Aorta (tissue), 5 donors: Measurements from ENCODE around the gene VPS13D. TPM values are rescaled to one million over a fixed set of nuclear protein-coding genes. Genes with fewer than 3 reads are reported as not detected.
A peak's percentile ranks its signal among the peaks of the same experiment; 100 is the strongest.

Experiments used
- ATAC-seq: fragments of 200-7000 bp; cut with Tn5 transposase; one replicate; pipeline ENCODE4 v1.9.1; 2022; ENCODE audit warnings: moderate library complexity; ENCODE audit not compliant: low FRiP score
- DNase-seq, 2 donors: peaks; one replicate each; pipeline ENCODE4 v3.0.0-alpha.2; 2020
- H3K27ac ChIP-seq, 2 donors: one replicate each; pipeline ENCODE4 v1.5.1; 2013; ENCODE audit warnings: low read length in 2 of 2, mild to moderate bottlenecking in 2 of 2, moderate library complexity in 2 of 2, control low read depth in 1 of 2, inconsistent platforms in 1 of 2, low read depth in 1 of 2
- H3K27me3 ChIP-seq, 2 donors: one replicate each; pipeline ENCODE4 v1.6.1; 2013; ENCODE audit warnings: control low read depth in 1 of 2, low read length in 1 of 2, mild to moderate bottlenecking in 1 of 2, moderate library complexity in 1 of 2; ENCODE audit not compliant: insufficient read depth in 2 of 2, control insufficient read depth in 1 of 2
- H3K36me3 ChIP-seq, 2 donors: one replicate each; pipeline ENCODE4 v1.6.1; 2013; ENCODE audit warnings: control low read depth in 1 of 2, low read length in 1 of 2, mild to moderate bottlenecking in 1 of 2; ENCODE audit not compliant: insufficient read depth in 2 of 2, control insufficient read depth in 1 of 2
- H3K4me1 ChIP-seq, 2 donors: one replicate each; pipeline ENCODE4 v1.6.1; 2013; ENCODE audit warnings: low read length in 2 of 2, control low read depth in 1 of 2, mild to moderate bottlenecking in 1 of 2, moderate library complexity in 1 of 2; ENCODE audit not compliant: insufficient read depth in 2 of 2, control insufficient read depth in 1 of 2
- H3K4me3 ChIP-seq, 2 donors: one replicate each; pipeline ENCODE4 v1.5.1; 2013; ENCODE audit warnings: low read length in 2 of 2, control low read depth in 1 of 2, mild to moderate bottlenecking in 1 of 2
- H3K9me3 ChIP-seq: one replicate; pipeline ENCODE4 v1.6.1; 2013; ENCODE audit warnings: mild to moderate bottlenecking, low read length; ENCODE audit not compliant: control insufficient read depth
- WGBS, 2 donors: extraction: QIAGEN DNeasy Blood & Tissue Kit; methylation state at CpG; one replicate each; pipeline ENCODE4 v1.1.7; 2013; 5-methylcytosine and 5-hydroxymethylcytosine counted together
- intact Hi-C, 2 donors: fragments of 100-400 bp; cut with DNase I; formaldehyde crosslinking; loops; one replicate each; pipeline versions ENCODE4 v1.14.2 to v1.15.0; 2022
- polyA plus RNA-seq, 2 donors: library from polyadenylated mRNA; stranded (reverse); fragments of 200-250 nt; gene quantifications; one replicate each; pipeline ENCODE4 v1.2.3, GENCODE V29; 2013
- total RNA-seq, 2 donors: library from RNA; stranded (reverse); fragmentation: NEBNext Ultra II Directional; extraction: Animal tissue kit (Norgen Biotek cat#: 25700); gene quantifications; one replicate each; pipeline ENCODE4 v1.2.1, GENCODE V29; 2021
- donor health status: healthy with polysubstance abuse.
- donor health status: Bipolar disorder and iron deficiency.
- donor health status: DM: no; HTN: no; CAD: no.
- donor health status: DM: no; HTN: no; CAD: no.
- donor health status: DM: yes; HTN: yes; CAD: no.

The VPS13D gene
- total and polyA plus RNA-seq, 4 donors = 15.8 to 134 (median 58.9) TPM

- intact Hi-C loops = loop anchor here in 1 of 2 donors (10.0 kb wide), 1 partner anchor 46 kb away; no protein-coding TSS in a partner anchor
These were observed 318.6 kb downstream of the VPS13D start for GRCh38 chr1:12548279-12548972.

DNA sequence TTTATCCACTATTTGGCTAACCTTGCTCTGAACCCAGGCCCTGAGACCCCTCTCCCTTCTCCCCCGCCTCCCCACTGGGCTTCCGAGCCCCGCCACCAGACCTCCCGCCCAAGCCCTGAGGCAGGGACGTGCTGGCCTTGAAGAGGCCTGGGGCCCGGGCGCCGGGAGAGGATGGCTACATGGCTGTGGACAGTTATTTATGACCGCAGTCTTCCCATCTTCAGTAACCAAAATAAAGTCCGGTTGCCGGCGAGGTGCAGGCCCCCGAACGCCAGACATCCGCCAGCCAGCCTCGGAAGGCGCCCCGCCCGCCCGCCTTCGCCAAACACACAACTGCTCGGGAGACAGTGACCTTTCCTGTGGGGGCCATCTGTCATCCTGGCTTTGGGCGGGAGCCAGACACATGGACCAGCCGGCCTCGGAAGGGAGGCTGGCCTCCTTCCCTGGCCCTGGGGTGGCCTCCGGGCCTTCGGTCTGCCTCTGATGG, 319.2 kb downstream of the VPS13D start:
- H3K4me1 ChIP-seq = peaks cover 0 to 2% of the 10 kb centered on the region in 2 donors
- no peaks in the 10 kb centered on the region for H3K9me3 ChIP-seq
- H3K27ac ChIP-seq = no peak overlapping the region
- H3K36me3 ChIP-seq = no peaks in the 10 kb centered on the region
- peak; percentile 56 for ATAC-seq
- H3K4me3 ChIP-seq = no peak overlapping the region
- 90 to 94% methylated on average over 26 to 27 of the region's 27 CpGs for WGBS, 2 donors
- intact Hi-C loops = loop anchor here in 1 of 2 donors (10.0 kb wide), 1 partner anchor 46 kb away; no protein-coding TSS in a partner anchor
- H3K27me3 ChIP-seq = no peaks in the 10 kb centered on the region
- peak; percentile 83 for DNase-seq

More at GRCh38 chr1:12548279-12548972, 318.6 kb downstream of the VPS13D start:
- no peaks in the 10 kb centered on the region for H3K27me3 ChIP-seq
- H3K4me3 ChIP-seq = no peak overlapping the region
- no peak for ATAC-seq
- peak in 1 of 2 donors; percentile 58 for DNase-seq
- no peaks in the 10 kb centered on the region for H3K36me3 ChIP-seq
- H3K27ac ChIP-seq = no peak overlapping the region
- H3K4me1 ChIP-seq = peaks cover 0 to 2% of the 10 kb centered on the region in 2 donors
- no peaks in the 10 kb centered on the region for H3K9me3 ChIP-seq
- 94 to 95% methylated on average over 13 to 14 of the region's 14 CpGs for WGBS, 2 donors

GRCh38 chr1:12549460-12550349, 319.9 kb downstream of the VPS13D start:
- peaks cover 0 to 2% of the 10 kb centered on the region in 2 donors for H3K4me1 ChIP-seq
- intact Hi-C loops = loop anchor here (5.0 to 10.0 kb wide), 2 partner anchors 45 to 52 kb away; no protein-coding TSS in a partner anchor
- no peaks in the 10 kb centered on the region for H3K9me3 ChIP-seq
- H3K27ac ChIP-seq = no peak overlapping the region
- peak; percentile 55 for ATAC-seq
- WGBS, 2 donors = 51 to 61% methylated on average over 31 of the region's 31 CpGs
- H3K36me3 ChIP-seq = no peaks in the 10 kb centered on the region
- H3K27me3 ChIP-seq = no peaks in the 10 kb centered on the region
- peak; percentile 85 to 90 for DNase-seq
- no peak overlapping the region for H3K4me3 ChIP-seq

GRCh38 chr1:12551584-12551983, 321.8 kb downstream of the VPS13D start:
- ATAC-seq = no peak
- no peaks in the 10 kb centered on the region for H3K36me3 ChIP-seq
- H3K9me3 ChIP-seq = no peaks in the 10 kb centered on the region
- intact Hi-C loops = loop anchor here in 1 of 2 donors (5.0 kb wide), 1 partner anchor 54 kb away; no protein-coding TSS in a partner anchor
- H3K27me3 ChIP-seq = no peaks in the 10 kb centered on the region
- H3K4me3 ChIP-seq = no peak overlapping the region
- no peak overlapping the region for H3K27ac ChIP-seq
- H3K4me1 ChIP-seq = peaks cover 0 to 2% of the 10 kb centered on the region in 2 donors
- no peak for DNase-seq

DNA sequence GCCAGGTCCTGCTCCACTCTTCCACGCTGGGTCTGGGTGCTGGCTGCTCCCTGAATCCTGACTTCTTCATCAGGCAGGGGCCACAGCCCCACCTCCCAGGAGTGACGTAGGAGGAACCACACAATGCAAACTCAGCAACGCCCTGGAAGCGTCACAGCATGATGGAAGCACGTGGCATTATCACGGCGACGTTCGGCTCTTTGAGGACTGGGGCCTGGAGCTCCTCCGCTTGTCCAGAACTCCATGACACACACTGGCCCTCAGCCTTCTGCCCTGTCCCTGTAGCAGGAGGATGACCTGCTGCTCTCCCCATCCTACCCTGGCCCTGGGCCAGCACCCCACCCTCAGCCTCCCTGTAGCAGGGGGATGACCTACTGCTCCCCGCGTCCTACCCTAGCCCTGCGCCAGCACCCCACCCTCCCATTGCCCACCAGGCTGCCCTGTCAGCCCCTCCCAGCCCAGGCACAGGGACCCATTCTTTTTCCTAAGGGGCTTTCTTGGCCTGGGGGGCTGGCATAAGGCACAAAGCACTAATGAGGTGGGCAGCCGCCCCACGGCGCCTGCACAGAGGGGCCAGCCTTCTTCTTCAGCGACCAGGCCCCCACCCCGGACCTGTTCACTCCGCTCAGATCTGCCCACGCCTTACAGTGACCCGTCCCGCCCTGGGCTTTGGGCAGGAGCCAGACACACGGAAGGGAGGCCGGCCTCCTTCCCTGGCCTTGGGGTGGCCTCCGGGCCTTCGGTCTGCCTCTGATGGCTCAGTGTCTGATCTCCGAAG, 322.5 kb downstream of the VPS13D start:
- intact Hi-C loops = loop anchor here in 1 of 2 donors (5.0 kb wide), 1 partner anchor 55 kb away; no protein-coding TSS in a partner anchor
- DNase-seq = peak in 1 of 2 donors; percentile 76
- H3K4me3 ChIP-seq = no peak overlapping the region
- H3K4me1 ChIP-seq = peaks cover 0 to 1% of the 10 kb centered on the region in 2 donors
- H3K36me3 ChIP-seq = no peaks in the 10 kb centered on the region
- H3K9me3 ChIP-seq = no peaks in the 10 kb centered on the region
- ATAC-seq = no peak
- peak overlapping the region in 1 of 2 donors; percentile 84 for H3K27ac ChIP-seq
- 90 to 94% methylated on average over 27 of the region's 27 CpGs for WGBS, 2 donors
- H3K27me3 ChIP-seq = no peaks in the 10 kb centered on the region

DNA sequence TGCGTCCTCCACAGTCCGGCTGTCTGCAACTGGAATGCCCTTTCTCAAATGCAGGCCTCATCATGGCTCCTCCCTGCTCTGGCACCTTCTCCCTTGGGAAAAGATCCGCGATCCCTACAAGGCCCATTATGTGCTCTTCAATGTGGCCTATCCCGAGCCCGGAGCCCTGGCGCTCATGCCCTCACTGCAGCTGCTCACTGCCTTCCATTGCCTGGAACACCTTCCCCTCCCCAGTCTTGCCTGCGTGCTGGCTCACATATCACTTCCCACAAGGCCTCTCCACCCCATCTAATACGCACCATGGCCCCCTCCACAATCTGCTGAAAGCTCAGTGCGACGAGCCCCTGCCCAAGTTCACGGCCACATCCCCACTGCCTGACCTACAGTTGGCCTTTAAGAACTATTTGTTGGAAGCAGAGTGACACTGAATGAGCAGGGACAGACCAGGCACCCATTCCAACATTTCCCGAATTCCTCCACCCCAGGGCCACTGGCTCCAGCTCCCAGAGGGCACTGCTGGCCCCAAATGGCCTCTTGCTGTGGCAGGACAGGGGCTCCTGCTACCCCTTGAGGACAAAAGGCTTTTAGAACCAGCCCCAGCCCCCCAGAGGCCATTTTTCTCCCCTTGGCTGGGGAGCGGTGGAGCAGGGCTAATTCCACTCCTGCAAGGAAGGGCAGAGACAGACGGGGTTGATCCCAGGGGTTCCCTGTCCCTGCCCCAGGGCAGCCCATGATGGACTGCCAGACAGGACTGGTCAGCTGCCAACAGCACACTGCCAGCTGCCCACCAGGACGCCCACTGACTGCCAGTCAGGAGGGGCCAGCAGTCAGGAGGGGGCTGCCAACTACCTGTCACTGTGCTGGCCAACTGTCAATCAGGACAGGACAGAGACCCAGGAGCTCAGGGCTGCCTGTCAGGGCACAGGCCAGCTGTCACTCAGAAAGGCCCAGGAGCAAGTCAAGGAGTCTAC, 323.4 kb downstream of the VPS13D start:
- peak in 1 of 2 donors; percentile 79 for DNase-seq
- ATAC-seq = no peak
- H3K27ac ChIP-seq = peak overlapping the region; percentile 84
- H3K27me3 ChIP-seq = no peaks in the 10 kb centered on the region
- intact Hi-C loops = loop anchor here in 1 of 2 donors (5.0 kb wide), 1 partner anchor 56 kb away; no protein-coding TSS in a partner anchor
- no peaks in the 10 kb centered on the region for H3K9me3 ChIP-seq
- no peaks in the 10 kb centered on the region for H3K4me1 ChIP-seq
- H3K4me3 ChIP-seq = no peak overlapping the region
- H3K36me3 ChIP-seq = no peaks in the 10 kb centered on the region
- WGBS, 2 donors = 21% methylated on average over 16 of the region's 16 CpGs

- ATAC-seq (no peak), DNase-seq (no peak)
- Histone ChIP-seq H3K4me1 (no peaks in the 10 kb centered on the region), H3K27ac (peak overlapping the region; percentile 84), H3K36me3 (no peaks in the 10 kb centered on the region), H3K9me3 (no peaks in the 10 kb centered on the region), H3K4me3 (no peak overlapping the region), H3K27me3 (no peaks in the 10 kb centered on the region)
- 46 to 53% methylated on average over 3 of the region's 3 CpGs for WGBS, 2 donors
- intact Hi-C loops = loop anchor here in 1 of 2 donors (5.0 kb wide), 1 partner anchor 57 kb away; no protein-coding TSS in a partner anchor
These were observed 324.1 kb downstream of the VPS13D start for GRCh38 chr1:12553963-12554362.
